NCI-H2196 (cell line): Measurements from ENCODE around the gene ZGRF1.
"Not testable (repeated sequence)": the region's sequence is repeated elsewhere in the genome, so short reads cannot be mapped to it uniquely, and the experiment has no call there.

Experiments used
- DNase-seq: peaks from one replicate; lab custom pipeline; 2025; ENCODE audit not compliant: unreplicated experiment; lab: John Stamatoyannopoulos, UW

The ZGRF1 gene

GRCh38 chr4:112516066-112516470, 120.6 kb downstream of the ZGRF1 start, which contains the start of gene NEUROG2:
TSS of gene NEUROG2 (minus strand) at chr4:112516180. CDS start at chr4:112515475, 705 bp downstream.
- DNase-seq: no peak

- peak; percentile 8 for DNase-seq
These were observed 121.3 kb downstream of the ZGRF1 start for GRCh38 chr4:112515198-112516065.

- DNase-seq: peak; percentile 1
These were observed 122.0 kb downstream of the ZGRF1 start for GRCh38 chr4:112514647-112515197.

- no peak for DNase-seq
These were observed 122.6 kb downstream of the ZGRF1 start for GRCh38 chr4:112513971-112514646.

- no peak for DNase-seq
These were observed 124.9 kb downstream of the ZGRF1 start for GRCh38 chr4:112511803-112512118.

- no peak for DNase-seq
These were observed 125.5 kb downstream of the ZGRF1 start for GRCh38 chr4:112511093-112511802.

GRCh38 chr4:112510291-112511092, 126.2 kb downstream of the ZGRF1 start:
- no peak for DNase-seq

GRCh38 chr4:112509243-112510141, 127.2 kb downstream of the ZGRF1 start:
- DNase-seq: no peak

- no peak for DNase-seq
These were observed 128.4 kb downstream of the ZGRF1 start for GRCh38 chr4:112508356-112508755.

- DNase-seq: no peak
These were observed 131.9 kb downstream of the ZGRF1 start for GRCh38 chr4:112504807-112505206.

- no peak for DNase-seq
These were observed 133.8 kb downstream of the ZGRF1 start for GRCh38 chr4:112502871-112503270.

GRCh38 chr4:112492321-112492720, 144.4 kb downstream of the ZGRF1 start:
- DNase-seq: no peak

GRCh38 chr4:112490808-112491207, 145.9 kb downstream of the ZGRF1 start:
- not testable (repeated sequence) for DNase-seq
